Neural cell (in vitro differentiated cells): ENCODE data around the gene POLR1G. TPM values are rescaled to one million over a fixed set of nuclear protein-coding genes. Genes with fewer than 3 reads are reported as not detected.

Source experiments
- H2AFZ ChIP-seq: fragments of 200-600, 300-800 bp; sonication (generic), shearing (Covaris generic); 2 replicates; pipeline ENCODE4 v1.6.0; 2014; ENCODE audit warnings: low read depth, mild to moderate bottlenecking, antibody characterized with exemption, low read length, moderate library complexity
- H3F3A ChIP-seq: fragments of 200-600 bp; shearing (Covaris generic); 2 replicates; pipeline ENCODE4 v1.6.1; 2016; ENCODE audit warnings: mild to moderate bottlenecking, moderate library complexity, mixed read lengths, antibody characterized with exemption, low read length; ENCODE audit not compliant: insufficient read depth, poor library complexity, severe bottlenecking
- H3K27ac ChIP-seq: fragments of 200-600, 300-800 bp; sonication (generic), shearing (Covaris generic); 2 replicates; pipeline ENCODE4 v1.5.1; 2014; ENCODE audit warnings: mild to moderate bottlenecking, low read length, moderate library complexity
- H3K27me3 ChIP-seq: fragments of 300-800, 200-600 bp; sonication (generic), shearing (Covaris generic); 2 replicates; pipeline ENCODE4 v1.6.0; 2014; ENCODE audit warnings: mild to moderate bottlenecking, low read depth, low read length, moderate library complexity; ENCODE audit not compliant: insufficient read depth
- H3K36me3 ChIP-seq: fragments of 300-800, 200-600 bp; sonication (generic), shearing (Covaris generic); 2 replicates; pipeline ENCODE4 v1.5.1; 2014; ENCODE audit warnings: mild to moderate bottlenecking, antibody characterized with exemption, low read length, moderate library complexity; ENCODE audit not compliant: insufficient read depth
- H3K4me2 ChIP-seq: fragments of 300-800, 200-600 bp; sonication (generic), shearing (Covaris generic); 2 replicates; pipeline ENCODE4 v1.6.0; 2014; ENCODE audit warnings: mild to moderate bottlenecking, low read length
- H3K4me3 ChIP-seq: fragments of 300-800, 200-600 bp; sonication (generic), shearing (Covaris generic); 2 replicates; pipeline ENCODE4 v1.5.1; 2014; ENCODE audit warnings: mild to moderate bottlenecking, low read length, moderate library complexity
- H3K79me2 ChIP-seq: fragments of 200-600 bp; shearing (Covaris generic); replicated peaks from 2 replicates; pipeline ENCODE4 v1.6.0; 2014; ENCODE audit warnings: mild to moderate bottlenecking, low read length, moderate library complexity; ENCODE audit not compliant: insufficient read depth
- H3K9ac ChIP-seq: fragments of 300-800, 200-600 bp; sonication (generic), shearing (Covaris generic); 2 replicates; pipeline ENCODE4 v1.6.1; 2016; ENCODE audit warnings: mild to moderate bottlenecking, low read length, mixed read lengths
- H3K9me2 ChIP-seq: fragments of 200-600 bp; shearing (Covaris generic); 2 replicates; pipeline ENCODE4 v1.6.1; 2016; ENCODE audit warnings: mild to moderate bottlenecking, low read length, mixed read lengths; ENCODE audit not compliant: insufficient read depth
- H3K9me3 ChIP-seq: fragments of 200-600, 300-800 bp; sonication (generic), shearing (Covaris generic); 2 replicates; pipeline ENCODE4 v1.6.1; 2016; ENCODE audit warnings: mild to moderate bottlenecking, mixed run types, low read length, moderate library complexity, mixed read lengths
- H4K20me1 ChIP-seq: fragments of 200-600 bp; shearing (Covaris generic); 2 replicates; pipeline ENCODE4 v1.6.1; 2016; ENCODE audit warnings: mild to moderate bottlenecking, mixed run types; ENCODE audit not compliant: insufficient read depth
- EP300 ChIP-seq: fragments of 450-650 bp; conservative IDR thresholded peaks from 2 replicates; pipeline ENCODE4 v1.6.1; 2014; ENCODE audit warnings: antibody characterized with exemption, mild to moderate bottlenecking, moderate library complexity; ENCODE audit not compliant: poor library complexity, severe bottlenecking
- EZH2 ChIP-seq: fragments of 200-600, 300-800 bp; shearing (Covaris generic), sonication (generic); IDR thresholded peaks from 2 replicates; pipeline ENCODE4 v1.6.1; 2014; ENCODE audit warnings: antibody characterized with exemption, low read length, borderline replicate concordance, mild to moderate bottlenecking; ENCODE audit not compliant: insufficient read depth, poor library complexity, severe bottlenecking
- MXI1 ChIP-seq: fragments of 450-650 bp; conservative IDR thresholded peaks from 2 replicates; pipeline ENCODE4 v1.6.1; 2014; ENCODE audit warnings: antibody characterized with exemption, mild to moderate bottlenecking; ENCODE audit not compliant: poor library complexity, severe bottlenecking
- POLR2AphosphoS5 ChIP-seq: IDR thresholded peaks from 2 replicates; pipeline ENCODE4 v1.6.1; 2012
- RAD21 ChIP-seq: fragments of 450-650 bp; conservative IDR thresholded peaks from 2 replicates; pipeline ENCODE4 v1.6.1; 2014; ENCODE audit warnings: antibody characterized with exemption, mild to moderate bottlenecking, moderate library complexity
- SMC3 ChIP-seq: fragments of 450-650 bp; conservative IDR thresholded peaks from 2 replicates; pipeline ENCODE4 v1.6.1; 2014; ENCODE audit warnings: antibody characterized with exemption, mild to moderate bottlenecking, moderate library complexity; ENCODE audit not compliant: poor library complexity
- TAF1 ChIP-seq: IDR thresholded peaks from 2 replicates; pipeline ENCODE4 v1.6.1; 2012; ENCODE audit warnings: low read depth
- polyA plus RNA-seq: library from polyadenylated mRNA; depleted of rRNA; stranded (reverse); fragments of >200 nt; gene quantifications from 2 replicates; pipeline ENCODE4 v1.2.3, GENCODE V29; 2014
- TF ChIP-seq, protein P1 (sequence below): IDR thresholded peaks from 2 replicates; pipeline ENCODE4 v1.6.1; 2012; ENCODE audit warnings: borderline replicate concordance
- TF ChIP-seq, protein P2 (sequence below): fragments of 450-650 bp; IDR thresholded peaks from 2 replicates; pipeline ENCODE4 v1.5.1; 2014; ENCODE audit warnings: antibody characterized with exemption, mild to moderate bottlenecking, moderate library complexity; ENCODE audit not compliant: poor library complexity, severe bottlenecking

Gene POLR1G
- polyA plus RNA-seq, 1 donor from 2014 or later, result 2.4 TPM

DNA sequence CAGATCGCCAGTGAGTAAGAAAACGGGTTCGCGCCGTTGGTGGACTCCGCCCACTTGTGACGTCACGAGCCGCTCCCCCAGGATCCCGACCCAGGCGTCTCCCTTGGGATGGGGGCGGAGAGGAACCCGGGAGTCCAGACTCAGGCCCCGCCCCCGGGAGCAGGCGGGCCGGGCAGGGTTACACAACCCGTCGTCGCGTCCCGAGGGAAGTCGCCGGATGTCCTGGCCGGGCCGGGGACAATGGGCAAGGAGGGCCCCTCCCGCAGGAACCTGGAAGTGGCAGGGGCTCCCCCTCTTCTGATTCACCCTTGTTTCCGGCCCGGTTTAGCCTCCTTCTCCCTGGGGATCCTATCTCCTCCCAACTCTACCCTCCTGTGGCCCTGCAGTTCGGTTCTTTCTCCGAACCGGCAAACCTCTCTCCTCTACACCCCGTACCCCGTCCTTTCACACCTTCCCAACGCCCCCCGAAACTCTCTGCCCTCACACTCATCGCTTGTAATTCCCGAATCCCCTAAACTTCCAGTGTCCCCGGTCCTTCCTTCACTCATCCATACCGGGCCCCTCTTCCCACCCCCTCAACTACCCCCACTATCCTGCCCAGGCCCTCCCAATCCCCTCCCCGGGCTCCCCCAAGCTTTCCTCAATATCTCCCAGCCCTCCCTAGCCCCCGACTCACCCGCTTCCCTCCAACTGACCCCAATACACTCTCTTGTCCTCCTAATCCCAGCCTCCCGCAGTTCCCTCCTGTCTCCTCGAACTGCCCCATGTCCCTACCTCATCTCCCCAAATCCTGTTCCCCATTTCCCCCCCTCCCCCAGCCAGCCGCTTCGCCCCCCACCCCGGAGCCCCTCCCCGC lies 37.2 kb downstream of the POLR1G start:
- H3K4me2 ChIP-seq, result peak overlapping the region; percentile 19
- H3K36me3 ChIP-seq, result no peaks in the 10 kb centered on the region
- no peaks in the 10 kb centered on the region for H3K27me3 ChIP-seq
- TF ChIP-seq, protein P1, sequence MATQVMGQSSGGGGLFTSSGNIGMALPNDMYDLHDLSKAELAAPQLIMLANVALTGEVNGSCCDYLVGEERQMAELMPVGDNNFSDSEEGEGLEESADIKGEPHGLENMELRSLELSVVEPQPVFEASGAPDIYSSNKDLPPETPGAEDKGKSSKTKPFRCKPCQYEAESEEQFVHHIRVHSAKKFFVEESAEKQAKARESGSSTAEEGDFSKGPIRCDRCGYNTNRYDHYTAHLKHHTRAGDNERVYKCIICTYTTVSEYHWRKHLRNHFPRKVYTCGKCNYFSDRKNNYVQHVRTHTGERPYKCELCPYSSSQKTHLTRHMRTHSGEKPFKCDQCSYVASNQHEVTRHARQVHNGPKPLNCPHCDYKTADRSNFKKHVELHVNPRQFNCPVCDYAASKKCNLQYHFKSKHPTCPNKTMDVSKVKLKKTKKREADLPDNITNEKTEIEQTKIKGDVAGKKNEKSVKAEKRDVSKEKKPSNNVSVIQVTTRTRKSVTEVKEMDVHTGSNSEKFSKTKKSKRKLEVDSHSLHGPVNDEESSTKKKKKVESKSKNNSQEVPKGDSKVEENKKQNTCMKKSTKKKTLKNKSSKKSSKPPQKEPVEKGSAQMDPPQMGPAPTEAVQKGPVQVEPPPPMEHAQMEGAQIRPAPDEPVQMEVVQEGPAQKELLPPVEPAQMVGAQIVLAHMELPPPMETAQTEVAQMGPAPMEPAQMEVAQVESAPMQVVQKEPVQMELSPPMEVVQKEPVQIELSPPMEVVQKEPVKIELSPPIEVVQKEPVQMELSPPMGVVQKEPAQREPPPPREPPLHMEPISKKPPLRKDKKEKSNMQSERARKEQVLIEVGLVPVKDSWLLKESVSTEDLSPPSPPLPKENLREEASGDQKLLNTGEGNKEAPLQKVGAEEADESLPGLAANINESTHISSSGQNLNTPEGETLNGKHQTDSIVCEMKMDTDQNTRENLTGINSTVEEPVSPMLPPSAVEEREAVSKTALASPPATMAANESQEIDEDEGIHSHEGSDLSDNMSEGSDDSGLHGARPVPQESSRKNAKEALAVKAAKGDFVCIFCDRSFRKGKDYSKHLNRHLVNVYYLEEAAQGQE, result no peak
- TF ChIP-seq, protein P2, sequence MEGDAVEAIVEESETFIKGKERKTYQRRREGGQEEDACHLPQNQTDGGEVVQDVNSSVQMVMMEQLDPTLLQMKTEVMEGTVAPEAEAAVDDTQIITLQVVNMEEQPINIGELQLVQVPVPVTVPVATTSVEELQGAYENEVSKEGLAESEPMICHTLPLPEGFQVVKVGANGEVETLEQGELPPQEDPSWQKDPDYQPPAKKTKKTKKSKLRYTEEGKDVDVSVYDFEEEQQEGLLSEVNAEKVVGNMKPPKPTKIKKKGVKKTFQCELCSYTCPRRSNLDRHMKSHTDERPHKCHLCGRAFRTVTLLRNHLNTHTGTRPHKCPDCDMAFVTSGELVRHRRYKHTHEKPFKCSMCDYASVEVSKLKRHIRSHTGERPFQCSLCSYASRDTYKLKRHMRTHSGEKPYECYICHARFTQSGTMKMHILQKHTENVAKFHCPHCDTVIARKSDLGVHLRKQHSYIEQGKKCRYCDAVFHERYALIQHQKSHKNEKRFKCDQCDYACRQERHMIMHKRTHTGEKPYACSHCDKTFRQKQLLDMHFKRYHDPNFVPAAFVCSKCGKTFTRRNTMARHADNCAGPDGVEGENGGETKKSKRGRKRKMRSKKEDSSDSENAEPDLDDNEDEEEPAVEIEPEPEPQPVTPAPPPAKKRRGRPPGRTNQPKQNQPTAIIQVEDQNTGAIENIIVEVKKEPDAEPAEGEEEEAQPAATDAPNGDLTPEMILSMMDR, result no peak
- TF ChIP-seq EP300, result no peak
- no peak for TF ChIP-seq SMC3
- TF ChIP-seq RAD21, result no peak
- TF ChIP-seq MXI1, result no peak
- no peak for TF ChIP-seq POLR2AphosphoS5
- TF ChIP-seq EZH2, result no peak
- TF ChIP-seq TAF1, result no peak
- H3K79me2 ChIP-seq, result no peaks in the 10 kb centered on the region
- H3K9ac ChIP-seq, result peak overlapping the region; percentile 55
- no peak overlapping the region for H3K27ac ChIP-seq
- H2AFZ ChIP-seq, result no peak overlapping the region
- H3K9me2 ChIP-seq, result no peaks in the 10 kb centered on the region
- H3K9me3 ChIP-seq, result no peaks in the 10 kb centered on the region
- H3F3A ChIP-seq, result no peaks in the 10 kb centered on the region
- H4K20me1 ChIP-seq, result no peaks in the 10 kb centered on the region
- H3K4me3 ChIP-seq, result peak overlapping the region; percentile 62

DNA sequence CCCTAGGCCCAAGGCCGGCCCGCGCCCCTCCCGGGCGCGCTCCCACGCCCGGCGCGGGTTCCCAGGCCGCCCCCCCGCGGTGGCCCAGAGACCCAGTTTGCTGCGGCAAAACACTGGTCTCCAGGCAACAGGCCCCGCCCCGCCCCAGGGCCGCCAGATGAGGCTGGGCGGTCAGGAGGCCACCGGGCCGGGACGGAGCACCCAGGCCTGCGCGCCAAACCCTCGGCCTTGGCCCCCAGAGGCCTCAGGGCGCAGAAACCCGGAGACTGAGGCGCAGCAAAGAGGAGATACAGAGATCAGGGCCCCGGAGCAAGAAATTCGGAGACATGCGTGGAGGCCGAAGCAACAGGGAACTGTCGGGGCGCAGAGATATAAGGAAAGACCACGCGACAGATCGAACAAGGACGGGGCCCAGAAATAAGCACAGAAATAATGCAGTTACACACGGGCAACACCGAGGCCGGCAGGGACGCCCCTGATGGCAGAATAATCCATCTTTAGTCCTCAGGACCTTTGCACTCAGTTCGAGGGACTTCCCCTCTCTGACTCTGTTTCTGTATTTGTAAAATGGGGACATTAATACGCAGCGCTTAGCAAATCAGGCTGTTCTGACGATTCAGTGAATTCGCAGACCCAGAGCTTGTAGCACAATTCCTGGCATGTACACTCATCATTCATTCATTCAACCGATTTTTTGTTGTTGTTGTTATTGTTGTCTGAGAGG lies 38.0 kb downstream of the POLR1G start:
- no peak overlapping the region for H3K9ac ChIP-seq
- no peaks in the 10 kb centered on the region for H3K27me3 ChIP-seq
- no peaks in the 10 kb centered on the region for H3K79me2 ChIP-seq
- no peaks in the 10 kb centered on the region for H4K20me1 ChIP-seq
- H3K9me2 ChIP-seq, result no peaks in the 10 kb centered on the region
- TF ChIP-seq POLR2AphosphoS5, result no peak
- TF ChIP-seq RAD21, result no peak
- no peak for TF ChIP-seq MXI1
- TF ChIP-seq, protein P1, result no peak
- TF ChIP-seq, protein P2, result no peak
- no peak for TF ChIP-seq EP300
- TF ChIP-seq SMC3, result no peak
- TF ChIP-seq EZH2, result no peak
- no peak for TF ChIP-seq TAF1
- H2AFZ ChIP-seq, result no peak overlapping the region
- no peaks in the 10 kb centered on the region for H3K9me3 ChIP-seq
- no peak overlapping the region for H3K4me3 ChIP-seq
- H3K27ac ChIP-seq, result no peak overlapping the region
- H3K4me2 ChIP-seq, result no peak overlapping the region
- H3K36me3 ChIP-seq, result no peaks in the 10 kb centered on the region
- H3F3A ChIP-seq, result no peaks in the 10 kb centered on the region
